Natural killer cell (primary cell): ENCODE results near the gene PLEKHA4. TPM values are rescaled to one million over a fixed set of nuclear protein-coding genes. Genes with fewer than 3 reads are reported as not detected.
"Not testable (repeated sequence)": the region's sequence is repeated elsewhere in the genome, so short reads cannot be mapped to it uniquely, and the experiment has no call there.

Experiments
- ATAC-seq, 3 donors: fragments of 150-1000 bp in 2 of 3; fragments of 200-7000 bp in 1 of 3; cut with Tn5 transposase; 1 replicate in 1 of 3; 2 replicates in 2 of 3; pipeline ENCODE4 v1.10.0; 2021; ENCODE audit warnings: mild to moderate bottlenecking in 2 of 3, moderate library complexity in 2 of 3
- DNase-seq, 2 donors: peaks; one replicate each; pipeline versions ENCODE4 v3.0.0 to v3.0.0-alpha.2; 2013 to 2021; ENCODE audit warnings: mixed read lengths in 1 of 2
- H3K27ac ChIP-seq: one replicate; pipeline ENCODE4 v1.5.1; 2013; ENCODE audit warnings: mild to moderate bottlenecking, low read length
- H3K27me3 ChIP-seq: one replicate; pipeline ENCODE4 v1.6.1; 2013; ENCODE audit warnings: low read length; ENCODE audit not compliant: control insufficient read depth, insufficient read depth
- H3K36me3 ChIP-seq: one replicate; pipeline ENCODE4 v1.6.1; 2013; ENCODE audit warnings: low read length; ENCODE audit not compliant: control insufficient read depth, insufficient read depth
- H3K4me1 ChIP-seq: one replicate; pipeline ENCODE4 v1.6.1; 2013; ENCODE audit warnings: low read length; ENCODE audit not compliant: control insufficient read depth, insufficient read depth
- H3K4me3 ChIP-seq: one replicate; pipeline ENCODE4 v1.5.1; 2013; ENCODE audit warnings: low read length
- H3K9me3 ChIP-seq: one replicate; pipeline ENCODE4 v1.6.1; 2013; ENCODE audit warnings: low read length; ENCODE audit not compliant: control insufficient read depth, insufficient read depth
- H3K27ac Mint-ChIP-seq, 2 donors: one replicate each; pipeline ENCODE4 v1.8.0; 2022; ENCODE audit warnings: mild to moderate bottlenecking in 2 of 2, mixed read lengths in 2 of 2, moderate library complexity in 1 of 2
- H3K27me3 Mint-ChIP-seq, 2 donors: one replicate each; pipeline ENCODE4 v1.8.0; 2022; ENCODE audit warnings: low read depth in 2 of 2, mixed read lengths in 2 of 2
- H3K36me3 Mint-ChIP-seq: one replicate; pipeline ENCODE4 v1.8.0; 2022; ENCODE audit warnings: mixed read lengths
- H3K4me1 Mint-ChIP-seq, 2 donors: one replicate each; pipeline ENCODE4 v1.8.0; 2022; ENCODE audit warnings: mixed read lengths in 2 of 2
- H3K4me3 Mint-ChIP-seq: one replicate; pipeline ENCODE4 v1.8.0; 2022; ENCODE audit warnings: mild to moderate bottlenecking, moderate library complexity, mixed read lengths
- H3K9me3 Mint-ChIP-seq, 2 donors: one replicate each; pipeline ENCODE4 v1.8.0; 2022; ENCODE audit warnings: mixed read lengths in 2 of 2
- CTCF ChIP-seq: fragments of 200-600 bp; IDR thresholded peaks from one replicate; pipeline ENCODE4 v1.8.0; 2022; ENCODE audit warnings: antibody characterized with exemption
- WGBS: methylation state at CpG from one replicate; pipeline ENCODE4 v1.1.7; 2013; ENCODE audit warnings: missing lambda C conversion rate; ENCODE audit not compliant: insufficient coverage; 5-methylcytosine and 5-hydroxymethylcytosine counted together
- intact Hi-C: fragments of 100-400 bp; cut with micrococcal nuclease; formaldehyde crosslinking; loops from one replicate; pipeline ENCODE4 v1.14.2; 2022
- total RNA-seq, 4 donors: library from RNA; stranded (reverse); fragments of 120-200 nt in 1 of 4; gene quantifications; one replicate each; pipeline versions ENCODE4 v1.2.3 to v1.2.4, GENCODE V29; 2013 to 2022

Gene PLEKHA4
- total RNA-seq, 3 donors from 2014 or later (not counting 1 experiment from before 2014, with no cell fraction given) = 2.5 to 6.5 (median 5.2) TPM

DNA sequence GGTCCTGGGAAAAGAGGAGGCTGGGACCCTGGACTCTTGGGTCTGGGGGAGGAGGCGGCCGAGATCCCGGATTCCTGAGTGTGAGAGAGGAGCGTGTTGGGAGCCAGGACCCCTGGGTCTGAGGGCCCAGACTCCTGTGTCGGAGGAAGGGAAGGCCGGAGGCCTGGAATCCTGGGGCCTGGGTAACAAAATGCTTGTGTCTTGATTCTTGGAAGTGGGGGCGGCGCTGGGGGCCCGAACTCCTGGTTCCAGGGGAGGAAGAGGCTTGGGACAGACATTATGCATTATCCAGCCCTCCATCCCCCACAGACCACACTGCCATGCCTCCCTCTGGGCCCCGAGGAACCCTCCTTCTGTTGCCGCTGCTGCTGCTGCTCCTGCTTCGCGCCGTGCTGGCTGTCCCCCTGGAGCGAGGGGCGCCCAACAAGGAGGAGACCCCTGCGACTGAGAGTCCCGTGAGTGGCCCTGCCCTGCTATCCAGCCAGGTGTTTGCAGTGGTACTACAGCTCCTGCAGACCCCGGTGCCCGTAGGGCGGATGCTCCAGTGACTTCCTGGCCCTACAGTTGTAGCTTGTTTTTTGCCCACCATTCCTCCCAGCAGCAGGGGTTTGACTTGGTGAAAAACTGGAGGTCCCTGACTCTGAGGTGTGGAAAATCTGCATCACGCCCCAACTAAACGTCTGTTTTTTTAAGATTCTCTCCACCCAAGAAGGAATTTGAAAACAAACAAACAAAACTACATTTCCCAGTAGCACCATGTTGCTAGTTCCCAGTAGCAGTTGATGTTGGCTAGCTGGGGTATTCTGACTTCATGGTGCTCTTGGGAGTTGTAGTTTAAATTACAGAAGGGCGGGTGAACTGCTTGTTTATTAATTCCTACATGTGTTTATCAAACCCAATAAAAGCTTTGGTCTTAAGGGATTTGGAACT lies 32.3 kb upstream of the PLEKHA4 start:
- DNase-seq (peak in 1 of 2 donors; percentile 60), ATAC-seq (peak in 1 of 3 donors; percentile 22)
- no peak for TF ChIP-seq CTCF
- Histone ChIP-seq H3K9me3 (no peaks in the 10 kb centered on the region), H3K27me3 (peaks cover 5% of the 10 kb centered on the region), H3K27ac (peak overlapping the region; percentile 82), H3K4me3 (peak overlapping the region; percentile 88), H3K4me1 (peaks cover 40% of the 10 kb centered on the region), H3K36me3 (peaks cover 13% of the 10 kb centered on the region)
- Mint-ChIP-seq H3K27ac (peak overlapping the region; percentile 92 to 97), H3K4me1 (peaks cover 26 to 35% of the 10 kb centered on the region in 2 donors), H3K4me3 (peak overlapping the region; percentile 98), H3K9me3 (no peaks in the 10 kb centered on the region), H3K36me3 (no peaks in the 10 kb centered on the region), H3K27me3 (peaks cover 0 to 9% of the 10 kb centered on the region in 2 donors)
- 12% methylated on average over 23 of the region's 24 CpGs for WGBS
- intact Hi-C loops = loop anchor here (1.0 to 5.0 kb wide), 2 partner anchors 25 to 67 kb away; partner anchors contain the start of gene FTL

- WGBS = 8% methylated on average over 34 of the region's 34 CpGs
- H3K4me1 Mint-ChIP-seq = peaks cover 26 to 36% of the 10 kb centered on the region in 2 donors
- Histone ChIP-seq H3K27me3 (peaks cover 13% of the 10 kb centered on the region), H3K4me1 (peaks cover 43% of the 10 kb centered on the region), H3K27ac (peak within 1 kb of the TSS; percentile 82), H3K9me3 (no peaks in the 10 kb centered on the region), H3K4me3 (peak within 1 kb of the TSS; percentile 88), H3K36me3 (peaks cover 7% of the 10 kb centered on the region)
- H3K27ac Mint-ChIP-seq = peak within 1 kb of the TSS; percentile 92 to 97
- peak within 1 kb of the TSS; percentile 98 for H3K4me3 Mint-ChIP-seq
- ATAC-seq (peak; percentile 97 to 100 (median 98)), DNase-seq (peak; percentile 97 to 99)
- H3K27me3 Mint-ChIP-seq = peaks cover 2 to 17% of the 10 kb centered on the region in 2 donors
- no peaks in the 10 kb centered on the region for H3K36me3 Mint-ChIP-seq
- intact Hi-C loops = loop anchor here (1.0 to 5.0 kb wide), 2 partner anchors 25 to 67 kb away; partner anchors contain the start of gene FTL
- H3K9me3 Mint-ChIP-seq = no peaks in the 10 kb centered on the region
- TF ChIP-seq CTCF = no peak
Measured at GRCh38 chr19:48899781-48900476, 31.5 kb upstream of the PLEKHA4 start, which contains the start of gene NUCB1. TSS of gene NUCB1 (plus strand) at chr19:48900312. CDS start at chr19:48900797, 485 bp downstream.

DNA sequence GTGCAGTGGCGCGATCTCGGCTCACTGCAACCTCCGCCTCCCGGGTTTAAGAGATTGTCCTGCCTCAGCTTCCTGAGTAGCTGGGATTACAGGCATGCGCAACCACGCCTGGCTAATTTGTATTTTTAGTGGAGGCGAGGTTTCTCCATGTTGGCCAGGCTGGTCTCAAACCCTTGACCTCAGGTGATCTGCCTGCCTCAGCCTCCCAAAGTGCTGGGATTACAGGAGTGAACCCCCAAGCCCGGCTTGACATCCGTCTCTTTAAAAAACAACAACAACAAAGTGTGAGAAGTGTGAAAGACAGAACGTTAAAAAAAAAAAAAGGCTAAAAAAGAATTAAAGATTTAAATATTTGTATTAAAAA lies 31.0 kb upstream of the PLEKHA4 start:
- Histone ChIP-seq H3K4me1 (peaks cover 43% of the 10 kb centered on the region), H3K27me3 (peaks cover 15% of the 10 kb centered on the region), H3K4me3 (peak overlapping the region; percentile 88), H3K27ac (peak overlapping the region; percentile 82)
- H3K9me3 ChIP-seq, DNase-seq, intact Hi-C loops, H3K36me3 Mint-ChIP-seq, H3K9me3 Mint-ChIP-seq, ATAC-seq, H3K36me3 ChIP-seq: not testable (repeated sequence)
- Mint-ChIP-seq H3K27me3 (peaks cover 7 to 21% of the 10 kb centered on the region in 2 donors), H3K4me1 (peaks cover 26 to 36% of the 10 kb centered on the region in 2 donors), H3K27ac (peak overlapping the region; percentile 92 to 97), H3K4me3 (peak overlapping the region; percentile 98)
- 94% methylated on average over 8 of the region's 11 CpGs for WGBS
